B cell (primary cell): ENCODE results near the gene MGST2. TPM values are rescaled to one million over a fixed set of nuclear protein-coding genes. Genes with fewer than 3 reads are reported as not detected.

Experiments
- ATAC-seq: fragments of 200-7000 bp; cut with Tn5 transposase; one replicate; pipeline ENCODE4 v1.10.0; 2021; ENCODE audit warnings: low read depth, mild to moderate bottlenecking, moderate number of reproducible peaks, moderate library complexity
- CTCF ChIA-PET: fragments of 350-600 bp; sonication (Branson Sonifier 250); formaldehyde crosslinking; loops from one replicate; lab custom pipeline; 2021; ENCODE audit warnings: antibody characterized with exemption, inconsistent platforms; lab: Charles Lee
- POLR2A ChIA-PET: fragments of 350-600 bp; sonication (Branson Sonifier 250); formaldehyde crosslinking; loops from one replicate; lab custom pipeline; 2021; ENCODE audit warnings: antibody characterized with exemption; lab: Charles Lee
- DNase-seq: peaks from one replicate; pipeline ENCODE4 v3.0.0; 2013
- H2AFZ ChIP-seq: 2 replicates; pipeline ENCODE4 v1.6.1; 2012; ENCODE audit warnings: mild to moderate bottlenecking, low read depth, low read length; ENCODE audit not compliant: insufficient read depth, poor library complexity, severe bottlenecking
- H3K27ac ChIP-seq, 2 donors: 1 replicate in 1 of 2; 2 replicates in 1 of 2; pipeline ENCODE4 v1.5.1; 2012 to 2013; ENCODE audit warnings: low read length in 2 of 2, mild to moderate bottlenecking in 2 of 2, moderate library complexity in 1 of 2
- H3K27me3 ChIP-seq, 4 experiments: fragments of 200-600 bp in 1 of 4; sonication (generic) in 1 of 4; replicated peaks in 1 of 4; 1 replicate in 2 of 4; 2 replicates in 2 of 4; pipeline versions ENCODE4 v1.6.1 to v1.7.0; 2013 to 2016; ENCODE audit warnings: low read length in 3 of 4, mild to moderate bottlenecking in 2 of 4, mixed read lengths in 1 of 4, moderate library complexity in 1 of 4; ENCODE audit not compliant: insufficient read depth in 4 of 4, control insufficient read depth in 3 of 4; ENCODE audit errors: control extremely low read depth in 1 of 4
- H3K36me3 ChIP-seq, 2 experiments: replicated peaks in 1 of 2; 1 replicate in 1 of 2; 2 replicates in 1 of 2; pipeline versions ENCODE4 v1.6.1 to v1.7.1; 2013; ENCODE audit warnings: low read length in 1 of 2; ENCODE audit not compliant: insufficient read depth in 2 of 2, control insufficient read depth in 1 of 2; ENCODE audit errors: control extremely low read depth in 1 of 2, extremely low read depth in 1 of 2
- H3K4me1 ChIP-seq, 2 donors: fragments of 200-600 bp in 1 of 2; sonication (generic) in 1 of 2; 1 replicate in 1 of 2; 2 replicates in 1 of 2; pipeline versions ENCODE4 v1.5.1 to v1.6.1; 2013 to 2017; ENCODE audit warnings: low read length in 2 of 2; ENCODE audit not compliant: control insufficient read depth in 2 of 2, insufficient read depth in 2 of 2
- H3K4me2 ChIP-seq: replicated peaks from 2 replicates; pipeline ENCODE3; 2012; ENCODE audit warnings: mild to moderate bottlenecking, low read depth, low read length; ENCODE audit not compliant: poor library complexity, severe bottlenecking
- H3K4me3 ChIP-seq, 5 experiments: fragments of 200-600 bp in 1 of 5; sonication (generic) in 1 of 5; 1 replicate in 3 of 5; 2 replicates in 2 of 5; pipeline versions ENCODE4 v1.5.1 to v1.7.0; 2011 to 2016; ENCODE audit warnings: low read length in 4 of 5, mild to moderate bottlenecking in 4 of 5, low read depth in 2 of 5, control low read depth in 1 of 5, moderate library complexity in 1 of 5; ENCODE audit not compliant: insufficient read depth in 1 of 5; ENCODE audit errors: control extremely low read depth in 1 of 5, extremely low read depth in 1 of 5
- H3K79me2 ChIP-seq: fragments of 200-600 bp; sonication (generic); one replicate; pipeline ENCODE4 v1.6.0; 2016; ENCODE audit warnings: low read length; ENCODE audit not compliant: control insufficient read depth, insufficient read depth
- H3K9ac ChIP-seq: fragments of 200-600 bp; sonication (generic); 2 replicates; pipeline ENCODE4 v1.6.1; 2017; ENCODE audit warnings: mild to moderate bottlenecking, low read length, moderate library complexity
- H3K9me3 ChIP-seq, 3 donors: one replicate each; pipeline versions ENCODE4 v1.6.1 to v1.7.1; 2013; ENCODE audit warnings: low read length in 2 of 3; ENCODE audit not compliant: control insufficient read depth in 2 of 3, insufficient read depth in 1 of 3; ENCODE audit errors: control extremely low read depth in 1 of 3
- H4K20me1 ChIP-seq: 2 replicates; pipeline ENCODE4 v1.6.0; 2012; ENCODE audit warnings: mild to moderate bottlenecking, low read length; ENCODE audit not compliant: insufficient read depth, control insufficient read depth, poor library complexity, severe bottlenecking
- H3K27ac Mint-ChIP-seq: one replicate; pipeline ENCODE4 v1.8.0; 2021; ENCODE audit warnings: mixed read lengths
- H3K27me3 Mint-ChIP-seq: one replicate; pipeline ENCODE4 v1.8.0; 2021; ENCODE audit warnings: mixed read lengths
- H3K4me1 Mint-ChIP-seq: one replicate; pipeline ENCODE4 v1.8.0; 2021; ENCODE audit warnings: mixed read lengths
- H3K4me3 Mint-ChIP-seq: one replicate; pipeline ENCODE4 v1.8.0; 2021; ENCODE audit warnings: mixed read lengths
- H3K9me3 Mint-ChIP-seq: one replicate; pipeline ENCODE4 v1.8.0; 2022; ENCODE audit warnings: mixed read lengths; ENCODE audit not compliant: insufficient read depth
- CTCF ChIP-seq: fragments of 200-600 bp; IDR thresholded peaks from one replicate; pipeline ENCODE4 v1.8.0; 2022; ENCODE audit warnings: antibody characterized with exemption, mild to moderate bottlenecking
- EZH2 ChIP-seq: IDR thresholded peaks from 2 replicates; pipeline ENCODE4 v1.6.1; 2012; ENCODE audit warnings: borderline replicate concordance, low read depth, mild to moderate bottlenecking, moderate library complexity, low read length; ENCODE audit not compliant: insufficient read depth, poor library complexity, severe bottlenecking
- WGBS: methylation state at CpG from one replicate; pipeline ENCODE4 v1.1.5; 2013; ENCODE audit warnings: missing lambda C conversion rate; ENCODE audit not compliant: insufficient coverage; 5-methylcytosine and 5-hydroxymethylcytosine counted together
- intact Hi-C: fragments of 100-400 bp; cut with micrococcal nuclease; formaldehyde crosslinking; loops from one replicate; pipeline ENCODE4 v1.10.0; 2022
- polyA plus RNA-seq: library from polyadenylated mRNA; depleted of rRNA; stranded (reverse); fragments of >200 nt; gene quantifications from 2 replicates; pipeline ENCODE4 v1.2.3, GENCODE V29; 2012
- total RNA-seq, 2 donors: library from RNA; stranded (reverse); fragments of 120-200 nt in 1 of 2; gene quantifications; 1 replicate in 1 of 2; 2 replicates in 1 of 2; pipeline versions ENCODE4 v1.2.3 to v1.2.4, GENCODE V29; 2013 to 2022

MGST2 gene
- total and polyA plus RNA-seq, 2 donors (not counting 1 experiment from before 2014, with no cell fraction given) = 0.81 to 3.4 TPM

- no peak overlapping the region for H3K27ac Mint-ChIP-seq
- H3K79me2 ChIP-seq = no peaks in the 10 kb centered on the region
- H4K20me1 ChIP-seq = no peaks in the 10 kb centered on the region
- no CpG with 5 or more reads among the region's 1 CpG for WGBS
- DNase-seq (no peak), ATAC-seq (no peak)
- H3K27me3 ChIP-seq = peaks cover 0 to 4% (median 2%) of the 10 kb centered on the region in 4 experiments
- no peaks in the 10 kb centered on the region for H3K36me3 ChIP-seq
- peaks cover 6% of the 10 kb centered on the region for H3K27me3 Mint-ChIP-seq
- peaks cover 19% of the 10 kb centered on the region for H3K4me1 Mint-ChIP-seq
- ChIA-PET POLR2A (no interaction called here), CTCF (interaction anchor here (0.9 to 4.8 kb wide), 2 partner anchors 8 to 12 kb away, joined by 4 to 32 read pairs; no protein-coding TSS in a partner anchor)
- H2AFZ ChIP-seq = no peak overlapping the region
- H3K4me3 Mint-ChIP-seq = no peak overlapping the region
- TF ChIP-seq CTCF = no peak
- no peak for TF ChIP-seq EZH2
- H3K4me1 ChIP-seq = peaks cover 15 to 20% of the 10 kb centered on the region in 2 donors
- no peaks in the 10 kb centered on the region for H3K9me3 ChIP-seq
- H3K9ac ChIP-seq = no peak overlapping the region
- H3K9me3 Mint-ChIP-seq = no peaks in the 10 kb centered on the region
- H3K4me2 ChIP-seq = no peak overlapping the region
- H3K27ac ChIP-seq = no peak overlapping the region
- intact Hi-C loops = no loop called here
- H3K4me3 ChIP-seq = no peak overlapping the region
Observed at GRCh38 chr4:139663561-139664138, 2.0 kb upstream of the MGST2 start.

GRCh38 chr4:139664442-139664841 is 1.2 kb upstream of the MGST2 start:
- intact Hi-C loops = no loop called here
- no peak overlapping the region for H3K27ac Mint-ChIP-seq
- no peaks in the 10 kb centered on the region for H4K20me1 ChIP-seq
- H3K4me3 Mint-ChIP-seq = no peak overlapping the region
- no peak overlapping the region for H3K27ac ChIP-seq
- H3K9me3 Mint-ChIP-seq = no peaks in the 10 kb centered on the region
- no peak overlapping the region for H3K4me3 ChIP-seq
- peaks cover 6% of the 10 kb centered on the region for H3K27me3 Mint-ChIP-seq
- CTCF ChIA-PET = interaction anchor here (0.6 to 4.8 kb wide), 4 partner anchors 9 to 696 kb away, joined by 3 to 32 read pairs (median 4); no protein-coding TSS in a partner anchor
- H2AFZ ChIP-seq = no peak overlapping the region
- no peaks in the 10 kb centered on the region for H3K9me3 ChIP-seq
- no peaks in the 10 kb centered on the region for H3K79me2 ChIP-seq
- peaks cover 15 to 20% of the 10 kb centered on the region in 2 donors for H3K4me1 ChIP-seq
- H3K27me3 ChIP-seq = peaks cover 0 to 4% (median 2%) of the 10 kb centered on the region in 4 experiments
- H3K4me1 Mint-ChIP-seq = peaks cover 19% of the 10 kb centered on the region
- DNase-seq = no peak
- no peak overlapping the region for H3K4me2 ChIP-seq
- 100% methylated on average over 1 of the region's 2 CpGs for WGBS
- ATAC-seq = no peak
- no peak overlapping the region for H3K9ac ChIP-seq
- no peak for TF ChIP-seq CTCF
- TF ChIP-seq EZH2 = no peak
- POLR2A ChIA-PET = no interaction called here
- no peaks in the 10 kb centered on the region for H3K36me3 ChIP-seq
